SK-N-SH (cell line): ENCODE results near the gene ATP2A3. TPM values are rescaled to one million over a fixed set of nuclear protein-coding genes. Genes with fewer than 3 reads are reported as not detected.

ENCODE experiments used
- CTCF ChIA-PET: fragments of 300-600, 350-600 bp; formaldehyde crosslinking; extraction: SDS; loops from one replicate; lab custom pipeline; 2021; lab: Yijun Ruan, JAX
- POLR2A ChIA-PET: fragments of 350-600 bp; sonication (Branson Sonifier 250); formaldehyde crosslinking; extraction: SDS; loops from one replicate; lab custom pipeline; 2020; ENCODE audit warnings: antibody characterized with exemption, inconsistent platforms; lab: Yijun Ruan, JAX
- DNase-seq: peaks from one replicate; pipeline ENCODE4 v3.0.0; 2012
- H2AFZ ChIP-seq: fragments of 200-600 bp; sonication (generic); 2 replicates; pipeline ENCODE4 v1.8.1; 2016; ENCODE audit warnings: antibody characterized with exemption, mild to moderate bottlenecking, low read depth
- H3F3A ChIP-seq: fragments of 200-600 bp; sonication (generic); replicated peaks from 2 replicates; pipeline ENCODE3; 2016; ENCODE audit warnings: antibody characterized with exemption, mild to moderate bottlenecking; ENCODE audit not compliant: insufficient read depth
- H3K27ac ChIP-seq, 2 experiments: fragments of 200-500 bp in 1 of 2; fragments of 200-600 bp in 1 of 2; sonication (Bioruptor generic) in 1 of 2; sonication (generic), shearing (Covaris generic) in 1 of 2; 2 replicates each; pipeline versions ENCODE4 v1.5.1 to v1.6.1; 2014 to 2016; ENCODE audit warnings: low read depth in 2 of 2, inconsistent platforms in 1 of 2, low read length in 1 of 2, mild to moderate bottlenecking in 1 of 2, mixed read lengths in 1 of 2
- H3K27me3 ChIP-seq: fragments of 200-600 bp; sonication (generic), shearing (Covaris generic); 2 replicates; pipeline ENCODE4 v1.6.1; 2016; ENCODE audit warnings: mixed run types; ENCODE audit not compliant: insufficient read depth
- H3K36me3 ChIP-seq, 2 experiments: fragments of 200-500 bp in 1 of 2; fragments of 200-600 bp in 1 of 2; sonication (Bioruptor generic) in 1 of 2; sonication (generic) in 1 of 2; replicated peaks in 1 of 2; 2 replicates each; pipeline versions ENCODE3 to v1.5.1; 2014 to 2016; ENCODE audit warnings: low read length in 1 of 2, mild to moderate bottlenecking in 1 of 2; ENCODE audit not compliant: insufficient read depth in 2 of 2, control insufficient read depth in 1 of 2
- H3K4me1 ChIP-seq, 2 experiments: fragments of 200-500 bp in 1 of 2; fragments of 200-600 bp in 1 of 2; sonication (Bioruptor generic) in 1 of 2; sonication (generic), shearing (Covaris generic) in 1 of 2; 2 replicates each; pipeline versions ENCODE4 v1.5.1 to v1.6.1; 2014 to 2016; ENCODE audit warnings: low read depth in 1 of 2, low read length in 1 of 2, mixed run types in 1 of 2; ENCODE audit not compliant: insufficient read depth in 2 of 2, control insufficient read depth in 1 of 2
- H3K4me2 ChIP-seq: fragments of 200-600 bp; sonication (generic), shearing (Covaris generic); 2 replicates; pipeline ENCODE4 v1.6.1; 2017; ENCODE audit warnings: mixed run types
- H3K4me3 ChIP-seq, 2 experiments: fragments of 200-500 bp in 1 of 2; fragments of 200-600 bp in 1 of 2; sonication (Bioruptor generic) in 1 of 2; sonication (generic), shearing (Covaris generic) in 1 of 2; 2 replicates each; pipeline versions ENCODE4 v1.5.1 to v1.8.1; 2014 to 2016; ENCODE audit warnings: low read depth in 2 of 2, inconsistent platforms in 1 of 2, low read length in 1 of 2, mild to moderate bottlenecking in 1 of 2, mixed read lengths in 1 of 2, moderate library complexity in 1 of 2
- H3K79me2 ChIP-seq: fragments of 200-600 bp; sonication (generic); 2 replicates; pipeline ENCODE4 v1.8.1; 2017; ENCODE audit warnings: mild to moderate bottlenecking; ENCODE audit not compliant: insufficient read depth
- H3K9ac ChIP-seq: fragments of 200-600 bp; sonication (generic); 2 replicates; pipeline ENCODE4 v1.6.1; 2017; ENCODE audit warnings: mixed run types
- H3K9me2 ChIP-seq: fragments of 200-600 bp; sonication (generic); 2 replicates; pipeline ENCODE4 v1.6.1; 2017; ENCODE audit warnings: mixed run types
- H3K9me3 ChIP-seq: fragments of 200-600 bp; sonication (generic); 2 replicates; pipeline ENCODE4 v1.6.1; 2017; ENCODE audit warnings: mixed run types, mild to moderate bottlenecking, moderate library complexity
- H4K20me1 ChIP-seq: fragments of 200-600 bp; sonication (generic); 2 replicates; pipeline ENCODE4 v1.6.1; 2017; ENCODE audit warnings: mild to moderate bottlenecking, mixed run types; ENCODE audit not compliant: insufficient read depth
- CHD2 ChIP-seq: fragments of 150-350 bp; IDR thresholded peaks from 2 replicates; pipeline ENCODE4 v1.6.1; 2018; ENCODE audit warnings: low read length; ENCODE audit not compliant: partially characterized antibody
- ELF1 ChIP-seq: IDR thresholded peaks from 2 replicates; pipeline ENCODE4 v1.4.0; 2012
- EZH2phosphoT487 ChIP-seq: fragments of 200-600 bp; sonication (generic); IDR thresholded peaks from 2 replicates; pipeline ENCODE4 v1.6.1; 2017; ENCODE audit warnings: low read depth, mixed run types, mild to moderate bottlenecking, antibody characterized with exemption, moderate library complexity, borderline replicate concordance
- FOSL2 ChIP-seq: IDR thresholded peaks from 2 replicates; pipeline ENCODE4 v1.4.0; 2012; ENCODE audit warnings: low read depth, mild to moderate bottlenecking, moderate library complexity, borderline replicate concordance
- FOXM1 ChIP-seq: IDR thresholded peaks from 2 replicates; pipeline ENCODE4 v1.4.0; 2012; ENCODE audit warnings: low read depth, mild to moderate bottlenecking
- GATA2 ChIP-seq: sonication (generic); formaldehyde crosslinking; IDR thresholded peaks from 2 replicates; pipeline ENCODE4 v1.5.0; 2020; ENCODE audit warnings: mild to moderate bottlenecking, missing genetic modification reagents
- MEF2A ChIP-seq: IDR thresholded peaks from 2 replicates; pipeline ENCODE4 v1.4.0; 2012; ENCODE audit warnings: low read depth, borderline replicate concordance
- MXI1 ChIP-seq: IDR thresholded peaks from 2 replicates; pipeline ENCODE4 v1.6.1; 2012; ENCODE audit warnings: mild to moderate bottlenecking, low read depth, low read length, improper control_type of control experiment
- NRF1 ChIP-seq: IDR thresholded peaks from 2 replicates; pipeline ENCODE4 v1.6.1; 2012; ENCODE audit warnings: low read depth, mild to moderate bottlenecking, low read length
- PBX3 ChIP-seq: IDR thresholded peaks from 2 replicates; pipeline ENCODE4; 2012
- POLR2AphosphoS5 ChIP-seq: IDR thresholded peaks from 2 replicates; pipeline ENCODE4 v1.6.1; 2012; ENCODE audit warnings: low read depth, low read length
- RAD21 ChIP-seq: IDR thresholded peaks from 2 replicates; pipeline ENCODE4 v1.6.1; 2012; ENCODE audit warnings: mild to moderate bottlenecking, low read length
- REST ChIP-seq: IDR thresholded peaks from 2 replicates; pipeline ENCODE4 v1.6.1; 2012; ENCODE audit warnings: mild to moderate bottlenecking, low read depth, low read length, moderate library complexity
- RFX5 ChIP-seq: IDR thresholded peaks from 2 replicates; pipeline ENCODE4 v1.6.1; 2012; ENCODE audit warnings: mild to moderate bottlenecking, improper control_type of control experiment, low read length
- RXRA ChIP-seq: IDR thresholded peaks from 2 replicates; pipeline ENCODE4 v1.4.0; 2012; ENCODE audit warnings: low read depth, mild to moderate bottlenecking, borderline replicate concordance
- SMC3 ChIP-seq: IDR thresholded peaks from 2 replicates; pipeline ENCODE4 v1.6.1; 2012; ENCODE audit warnings: low read depth, low read length, improper control_type of control experiment
- TEAD4 ChIP-seq: IDR thresholded peaks from 2 replicates; pipeline ENCODE4 v1.4.0; 2012; ENCODE audit warnings: mild to moderate bottlenecking, borderline replicate concordance; ENCODE audit not compliant: insufficient read depth
- USF1 ChIP-seq: IDR thresholded peaks from 2 replicates; pipeline ENCODE4 v1.4.0; 2012; ENCODE audit warnings: low read depth, borderline replicate concordance
- USF2 ChIP-seq: fragments of 150-350 bp; IDR thresholded peaks from 2 replicates; pipeline ENCODE4 v1.6.1; 2017; ENCODE audit warnings: antibody characterized with exemption, low read length, low read depth, borderline replicate concordance
- ZBTB33 ChIP-seq: IDR thresholded peaks from 2 replicates; pipeline ENCODE4 v1.4.0; 2012; ENCODE audit warnings: low read depth, borderline replicate concordance
- WGBS: methylation state at CpG from one replicate; pipeline ENCODE4 v1.1.6; 2017; ENCODE audit warnings: low lambda C conversion rate; 5-methylcytosine and 5-hydroxymethylcytosine counted together
- polyA plus RNA-seq, 3 experiments: library from polyadenylated mRNA; depleted of rRNA; stranded (reverse); fragments of >200 nt; gene quantifications; 2 replicates each; pipeline ENCODE4 v1.2.3, GENCODE V29; 2012

ATP2A3 gene
- polyA plus RNA-seq, 1 of the 3 experiments (the other 2 are of a cell fraction) = 2.1 TPM

GRCh38 chr17:3879591-3880417 is 84.4 kb downstream of the ATP2A3 start:
- H3K27me3 ChIP-seq = no peaks in the 10 kb centered on the region
- TF ChIP-seq ZBTB33 = no peak
- TF ChIP-seq EZH2phosphoT487 = no peak
- TF ChIP-seq POLR2AphosphoS5 = no peak
- TF ChIP-seq ELF1 = no peak
- no peak for TF ChIP-seq FOSL2
- TF ChIP-seq RXRA = no peak
- TF ChIP-seq REST = no peak
- no peak for TF ChIP-seq USF1
- no peak; the same call in 1 of the 2 replicates for TF ChIP-seq NRF1
- no peak for TF ChIP-seq CHD2
- no peak for TF ChIP-seq PBX3
- no peak for TF ChIP-seq RFX5
- no peak for TF ChIP-seq GATA2
- no peak for TF ChIP-seq MXI1
- no peak for TF ChIP-seq SMC3
- TF ChIP-seq TEAD4 = no peak
- TF ChIP-seq FOXM1 = no peak
- no peak for TF ChIP-seq MEF2A
- no peak for TF ChIP-seq USF2
- no peak for TF ChIP-seq RAD21
- TF ChIP-seq, all 33 proteins: peak for 0
- Histone ChIP-seq H4K20me1 (no peaks in the 10 kb centered on the region), H3F3A (no peaks in the 10 kb centered on the region), H3K36me3 (peaks cover 0 to 5% of the 10 kb centered on the region in 2 experiments), H3K79me2 (no peaks in the 10 kb centered on the region), H3K27ac (peak overlapping the region in 1 of 2 experiments; percentile 73; a peak in 2 of 4 replicates), H3K9me3 (no peaks in the 10 kb centered on the region), H3K4me2 (no peak overlapping the region), H3K9ac (no peak overlapping the region), H3K4me3 (no peak overlapping the region), H2AFZ (no peak overlapping the region), H3K4me1 (peaks cover 0 to 23% of the 10 kb centered on the region in 2 experiments; a peak in 1 of 4 replicates), H3K9me2 (no peaks in the 10 kb centered on the region)
- WGBS = 86% methylated on average over 16 of the region's 25 CpGs
- peak; percentile 70 for DNase-seq
- ChIA-PET POLR2A (interaction anchor here (1.0 to 1.8 kb wide), 2 partner anchors 11 to 34 kb away, joined by 4 to 9 read pairs; partner anchors contain the start of gene NCBP3), CTCF (interaction anchor here (0.6 to 5.0 kb wide), 10 partner anchors 10 to 451 kb away, joined by 3 to 38 read pairs (median 3); partner anchors contain the start of gene NCBP3)
